Fibroblast of villous mesenchyme (primary cell): ENCODE measurements around the gene JMY. TPM values are rescaled to one million over a fixed set of nuclear protein-coding genes. Genes with fewer than 3 reads are reported as not detected.
"Not testable (repeated sequence)": the region's sequence is repeated elsewhere in the genome, so short reads cannot be mapped to it uniquely, and the experiment has no call there.

Experiments
- DNase-seq: peaks from one replicate; pipeline ENCODE4 v3.0.0-alpha.2; 2010; ENCODE audit warnings: low read depth
- H3K4me3 ChIP-seq: 2 replicates; pipeline ENCODE4 v1.5.1; 2011; ENCODE audit warnings: low read depth, mild to moderate bottlenecking, low read length
- total RNA-seq: library from RNA; depleted of rRNA; stranded (reverse); fragments of >200 nt; gene quantifications from 2 replicates; pipeline ENCODE4 v1.2.3, GENCODE V29; 2012
- TF ChIP-seq, protein P1 (sequence below): IDR thresholded peaks from 2 replicates; pipeline ENCODE4 v1.5.1; 2012; ENCODE audit warnings: low read depth, mild to moderate bottlenecking, low read length; ENCODE audit not compliant: insufficient read depth

The JMY gene
- total RNA-seq, 1 donor = 9.1 TPM

DNA sequence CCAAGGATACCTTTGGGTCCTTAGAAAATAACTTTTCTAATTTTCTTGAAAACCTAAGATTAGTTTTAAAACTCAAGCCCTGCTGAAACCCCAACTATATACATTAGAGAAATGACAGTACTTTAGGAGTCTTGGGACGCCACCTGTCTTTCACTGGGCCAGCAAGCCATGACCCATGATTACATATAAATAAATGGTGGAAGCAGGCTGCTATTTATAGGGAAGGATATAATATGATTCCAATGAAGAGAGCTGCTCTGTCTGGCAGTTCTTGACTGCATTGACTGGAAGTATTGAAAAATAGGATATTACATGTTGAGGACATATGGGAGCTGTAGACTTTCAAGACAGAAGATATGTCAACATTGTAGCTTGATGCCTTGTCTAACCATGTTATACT is 7.3 kb downstream of the JMY start:
- H3K4me3 ChIP-seq = no peak overlapping the region
- DNase-seq = no peak
- TF ChIP-seq, protein P1, sequence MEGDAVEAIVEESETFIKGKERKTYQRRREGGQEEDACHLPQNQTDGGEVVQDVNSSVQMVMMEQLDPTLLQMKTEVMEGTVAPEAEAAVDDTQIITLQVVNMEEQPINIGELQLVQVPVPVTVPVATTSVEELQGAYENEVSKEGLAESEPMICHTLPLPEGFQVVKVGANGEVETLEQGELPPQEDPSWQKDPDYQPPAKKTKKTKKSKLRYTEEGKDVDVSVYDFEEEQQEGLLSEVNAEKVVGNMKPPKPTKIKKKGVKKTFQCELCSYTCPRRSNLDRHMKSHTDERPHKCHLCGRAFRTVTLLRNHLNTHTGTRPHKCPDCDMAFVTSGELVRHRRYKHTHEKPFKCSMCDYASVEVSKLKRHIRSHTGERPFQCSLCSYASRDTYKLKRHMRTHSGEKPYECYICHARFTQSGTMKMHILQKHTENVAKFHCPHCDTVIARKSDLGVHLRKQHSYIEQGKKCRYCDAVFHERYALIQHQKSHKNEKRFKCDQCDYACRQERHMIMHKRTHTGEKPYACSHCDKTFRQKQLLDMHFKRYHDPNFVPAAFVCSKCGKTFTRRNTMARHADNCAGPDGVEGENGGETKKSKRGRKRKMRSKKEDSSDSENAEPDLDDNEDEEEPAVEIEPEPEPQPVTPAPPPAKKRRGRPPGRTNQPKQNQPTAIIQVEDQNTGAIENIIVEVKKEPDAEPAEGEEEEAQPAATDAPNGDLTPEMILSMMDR = no peak

DNA sequence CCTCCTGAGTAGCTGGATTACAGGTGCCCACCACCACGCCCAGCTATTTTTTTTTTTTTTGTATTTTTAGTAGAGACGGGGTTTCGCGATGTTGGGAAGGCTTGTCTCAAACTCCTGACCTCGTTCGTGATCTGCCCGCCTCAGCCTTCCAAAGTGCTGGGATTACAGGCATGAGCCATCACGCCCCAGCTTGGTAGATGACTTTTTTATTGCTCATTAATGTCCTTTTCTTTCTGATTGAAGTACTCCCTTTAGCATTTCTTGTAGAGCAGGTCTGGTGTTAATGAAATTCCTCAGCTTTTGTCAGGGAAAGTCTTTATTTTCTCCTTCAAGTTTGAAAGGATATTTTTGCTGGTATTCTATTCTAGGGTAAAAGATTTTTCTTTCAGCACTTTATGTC is 18.1 kb downstream of the JMY start:
- not testable (repeated sequence) for H3K4me3 ChIP-seq, DNase-seq

DNA sequence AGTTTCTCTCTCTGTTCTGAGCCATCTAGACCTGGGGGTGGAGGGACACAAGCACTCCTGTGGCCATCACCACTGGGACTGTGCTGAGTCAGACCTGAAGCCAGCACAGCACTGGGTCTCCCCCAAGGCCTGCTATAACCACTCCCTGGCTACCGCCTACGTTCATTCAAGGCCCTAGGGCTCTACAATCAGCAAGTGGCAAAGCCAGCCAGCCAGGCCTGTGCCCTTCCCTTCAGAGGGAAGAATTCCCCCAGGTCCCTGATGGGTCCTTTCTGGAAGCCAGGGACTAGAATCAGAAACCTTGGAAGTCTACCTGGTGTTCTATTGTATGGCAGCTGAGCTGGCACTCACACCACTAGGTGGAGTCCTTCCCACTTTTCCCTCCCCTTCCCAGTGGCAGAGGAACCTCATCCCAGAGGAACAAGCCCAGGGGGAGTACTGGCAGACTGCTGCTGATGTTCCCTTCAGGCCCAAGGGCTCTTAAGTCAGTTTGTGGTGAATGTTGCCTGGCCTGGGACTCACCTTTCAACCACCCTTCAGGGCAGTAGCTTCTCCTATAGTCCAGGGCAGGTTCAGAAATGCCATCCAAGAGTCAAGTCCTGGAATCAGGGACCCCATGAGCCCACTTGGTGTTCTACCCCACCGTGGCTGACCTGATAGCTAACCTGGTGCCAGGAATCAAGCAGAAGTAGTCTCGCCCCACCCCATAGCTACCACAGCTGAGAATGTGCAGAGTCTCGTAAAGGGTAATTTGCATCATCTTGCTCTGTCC is 20.0 kb downstream of the JMY start:
- H3K4me3 ChIP-seq = no peak overlapping the region
- TF ChIP-seq, protein P1 = peak; percentile 82
- DNase-seq = peak; percentile 41

DNA sequence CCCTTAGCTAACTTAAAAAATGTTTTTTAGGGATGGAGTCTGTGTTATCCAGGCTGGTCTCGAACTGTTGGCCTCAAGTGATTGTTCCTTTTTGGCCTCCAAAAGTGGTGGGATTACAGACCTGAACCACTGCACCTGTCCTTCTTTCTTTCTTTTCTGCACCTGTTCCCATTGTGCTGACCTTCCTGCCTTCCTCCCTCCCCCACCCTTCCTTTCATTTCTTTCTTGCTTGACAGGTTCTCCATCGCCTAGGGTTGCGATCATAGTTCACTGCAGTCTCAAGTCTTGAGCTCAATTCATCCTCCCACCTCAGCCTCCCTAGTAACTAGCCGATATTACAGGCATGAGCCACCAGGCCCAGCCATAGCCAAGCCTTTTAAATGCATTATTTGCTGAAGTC is 20.6 kb downstream of the JMY start:
- TF ChIP-seq, protein P1 = no peak

DNA sequence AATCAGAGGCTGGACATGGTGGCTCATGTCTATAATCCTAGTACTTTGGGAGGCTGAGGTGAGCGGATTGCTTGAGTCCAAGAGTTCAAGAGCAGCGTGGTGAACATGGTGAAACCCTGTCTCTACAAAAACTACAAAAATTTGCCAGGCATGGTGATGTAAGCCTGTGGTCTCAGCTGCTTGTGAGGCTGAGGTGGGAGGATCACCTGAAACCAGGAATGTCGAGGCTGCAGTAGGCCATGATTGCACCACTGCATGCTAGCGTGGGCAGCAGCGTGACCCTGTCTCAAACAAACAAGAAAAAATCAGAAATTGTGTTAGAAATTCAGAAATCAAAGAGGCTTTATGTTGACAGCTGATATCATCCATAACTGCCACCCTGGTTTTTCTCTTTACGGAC is 21.4 kb downstream of the JMY start:
- no peak overlapping the region for H3K4me3 ChIP-seq
- TF ChIP-seq, protein P1 = no peak
- DNase-seq = no peak

More for the DNA sequence above, 20.6 kb downstream of the JMY start:
- no peak overlapping the region for H3K4me3 ChIP-seq
- DNase-seq = no peak

DNA sequence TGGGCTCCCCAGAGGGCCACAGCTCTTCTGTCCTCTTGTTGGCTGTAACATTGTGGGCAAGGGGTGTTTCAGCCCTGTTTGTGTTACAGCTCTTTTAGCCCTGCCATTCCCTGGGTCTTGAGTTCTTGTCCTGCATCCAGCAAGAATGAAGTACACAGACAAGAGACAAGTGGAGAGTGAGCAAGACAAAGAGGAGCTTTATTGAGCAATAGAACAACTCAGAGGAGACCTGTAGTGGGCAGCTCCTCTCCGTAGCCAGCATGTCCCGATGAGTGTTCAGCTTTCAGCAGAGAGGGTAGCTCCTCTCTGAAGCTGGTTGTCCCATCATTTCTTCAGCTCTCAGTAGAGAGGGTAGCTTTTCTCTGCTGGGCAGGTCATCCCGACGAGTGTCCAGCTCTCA is 22.9 kb downstream of the JMY start:
- no peak for DNase-seq
- TF ChIP-seq, protein P1 = no peak
- no peak overlapping the region for H3K4me3 ChIP-seq

DNA sequence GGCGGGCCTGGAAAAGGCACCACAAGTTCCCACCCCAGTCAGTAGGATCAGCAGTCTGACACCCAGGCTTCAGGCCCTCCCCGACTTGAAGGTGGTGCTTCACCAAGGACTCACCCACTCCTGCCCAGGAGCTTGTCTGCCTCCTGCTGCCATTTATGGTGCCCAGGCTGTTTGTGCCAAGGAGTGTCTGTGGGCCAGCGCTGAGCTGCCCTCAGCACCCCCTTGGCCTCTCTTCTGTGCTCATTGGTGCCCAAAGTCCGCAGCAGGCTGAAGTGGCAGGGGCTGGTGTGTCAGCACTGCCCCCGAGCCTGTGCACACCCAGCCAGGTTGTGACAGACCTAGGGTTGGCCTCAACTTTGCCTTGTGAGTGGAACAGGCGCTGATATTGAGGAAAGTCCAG is 23.5 kb downstream of the JMY start:
- no peak overlapping the region for H3K4me3 ChIP-seq
- TF ChIP-seq, protein P1 = no peak
- no peak for DNase-seq
